ENCODE data around the gene AUTS2. TPM values are rescaled to one million over a fixed set of nuclear protein-coding genes. Genes with fewer than 3 reads are reported as not detected.

Gene AUTS2
- total and polyA plus RNA-seq, 2 experiments from 2014 or later, result 32.0 to 91.0 TPM

DNA sequence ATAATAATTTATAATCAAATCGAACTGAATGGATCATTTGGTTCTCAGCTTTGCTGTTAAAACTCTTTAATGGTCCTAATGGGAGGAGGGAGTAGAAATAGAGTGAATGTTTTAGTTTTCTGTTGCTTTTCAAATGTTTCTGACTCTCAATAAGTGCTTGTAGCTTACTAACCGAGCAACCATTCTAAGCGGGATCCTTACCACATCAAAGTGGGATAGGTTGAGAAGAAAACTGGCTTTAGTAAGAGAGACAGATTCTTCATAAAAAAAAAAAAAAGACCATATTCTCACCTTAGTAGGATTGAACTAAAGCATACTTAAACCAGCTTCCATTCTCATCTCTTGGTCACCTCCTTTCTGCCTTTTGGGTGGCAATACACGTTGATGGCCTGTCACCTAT is 584.2 kb downstream of the AUTS2 start:
- 0 out of 3 replicates have a peak, but pooled peaks cover 3% of the 10 kb centered on the region for H3K9me3 Mint-ChIP-seq
- peaks cover 28% of the 10 kb centered on the region for H3K4me1 Mint-ChIP-seq
- Histone ChIP-seq H3K4me1 (ENCODE audit: insufficient read depth) (peaks cover 10% of the 10 kb centered on the region), H3K36me3 (ENCODE audit: insufficient read depth) (no peaks in the 10 kb centered on the region), H3K79me2 (replicated peaks; ENCODE audit: insufficient read depth) (no peaks in the 10 kb centered on the region), H3K4me2 (no peak overlapping the region), H3K4me3 (no peak overlapping the region), H4K20me1 (replicated peaks; ENCODE audit: insufficient read depth) (no peaks in the 10 kb centered on the region), H2AFZ (no peak overlapping the region), H3F3A (replicated peaks; ENCODE audit: low read depth) (no peaks in the 10 kb centered on the region), H3K27me3 (ENCODE audit: insufficient read depth) (no peaks in the 10 kb centered on the region), H3K9me2 (ENCODE audit: insufficient read depth) (no peaks in the 10 kb centered on the region), H3K27ac (ENCODE audit: low read depth) (no peak overlapping the region)
- TF ChIP-seq CREB1 (CRISPR knock-in tag; IDR thresholded peaks at IDR 0.05; ENCODE audit: low read depth) (no peak), STAT1 (IDR thresholded peaks at IDR 0.05; ENCODE audit: unreplicated experiment) (no peak)
- TF ChIP-seq, protein P1, sequence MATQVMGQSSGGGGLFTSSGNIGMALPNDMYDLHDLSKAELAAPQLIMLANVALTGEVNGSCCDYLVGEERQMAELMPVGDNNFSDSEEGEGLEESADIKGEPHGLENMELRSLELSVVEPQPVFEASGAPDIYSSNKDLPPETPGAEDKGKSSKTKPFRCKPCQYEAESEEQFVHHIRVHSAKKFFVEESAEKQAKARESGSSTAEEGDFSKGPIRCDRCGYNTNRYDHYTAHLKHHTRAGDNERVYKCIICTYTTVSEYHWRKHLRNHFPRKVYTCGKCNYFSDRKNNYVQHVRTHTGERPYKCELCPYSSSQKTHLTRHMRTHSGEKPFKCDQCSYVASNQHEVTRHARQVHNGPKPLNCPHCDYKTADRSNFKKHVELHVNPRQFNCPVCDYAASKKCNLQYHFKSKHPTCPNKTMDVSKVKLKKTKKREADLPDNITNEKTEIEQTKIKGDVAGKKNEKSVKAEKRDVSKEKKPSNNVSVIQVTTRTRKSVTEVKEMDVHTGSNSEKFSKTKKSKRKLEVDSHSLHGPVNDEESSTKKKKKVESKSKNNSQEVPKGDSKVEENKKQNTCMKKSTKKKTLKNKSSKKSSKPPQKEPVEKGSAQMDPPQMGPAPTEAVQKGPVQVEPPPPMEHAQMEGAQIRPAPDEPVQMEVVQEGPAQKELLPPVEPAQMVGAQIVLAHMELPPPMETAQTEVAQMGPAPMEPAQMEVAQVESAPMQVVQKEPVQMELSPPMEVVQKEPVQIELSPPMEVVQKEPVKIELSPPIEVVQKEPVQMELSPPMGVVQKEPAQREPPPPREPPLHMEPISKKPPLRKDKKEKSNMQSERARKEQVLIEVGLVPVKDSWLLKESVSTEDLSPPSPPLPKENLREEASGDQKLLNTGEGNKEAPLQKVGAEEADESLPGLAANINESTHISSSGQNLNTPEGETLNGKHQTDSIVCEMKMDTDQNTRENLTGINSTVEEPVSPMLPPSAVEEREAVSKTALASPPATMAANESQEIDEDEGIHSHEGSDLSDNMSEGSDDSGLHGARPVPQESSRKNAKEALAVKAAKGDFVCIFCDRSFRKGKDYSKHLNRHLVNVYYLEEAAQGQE (IDR thresholded peaks at IDR 0.05; ENCODE audit: unreplicated experiment), result no peak
- TF ChIP-seq, protein P2, sequence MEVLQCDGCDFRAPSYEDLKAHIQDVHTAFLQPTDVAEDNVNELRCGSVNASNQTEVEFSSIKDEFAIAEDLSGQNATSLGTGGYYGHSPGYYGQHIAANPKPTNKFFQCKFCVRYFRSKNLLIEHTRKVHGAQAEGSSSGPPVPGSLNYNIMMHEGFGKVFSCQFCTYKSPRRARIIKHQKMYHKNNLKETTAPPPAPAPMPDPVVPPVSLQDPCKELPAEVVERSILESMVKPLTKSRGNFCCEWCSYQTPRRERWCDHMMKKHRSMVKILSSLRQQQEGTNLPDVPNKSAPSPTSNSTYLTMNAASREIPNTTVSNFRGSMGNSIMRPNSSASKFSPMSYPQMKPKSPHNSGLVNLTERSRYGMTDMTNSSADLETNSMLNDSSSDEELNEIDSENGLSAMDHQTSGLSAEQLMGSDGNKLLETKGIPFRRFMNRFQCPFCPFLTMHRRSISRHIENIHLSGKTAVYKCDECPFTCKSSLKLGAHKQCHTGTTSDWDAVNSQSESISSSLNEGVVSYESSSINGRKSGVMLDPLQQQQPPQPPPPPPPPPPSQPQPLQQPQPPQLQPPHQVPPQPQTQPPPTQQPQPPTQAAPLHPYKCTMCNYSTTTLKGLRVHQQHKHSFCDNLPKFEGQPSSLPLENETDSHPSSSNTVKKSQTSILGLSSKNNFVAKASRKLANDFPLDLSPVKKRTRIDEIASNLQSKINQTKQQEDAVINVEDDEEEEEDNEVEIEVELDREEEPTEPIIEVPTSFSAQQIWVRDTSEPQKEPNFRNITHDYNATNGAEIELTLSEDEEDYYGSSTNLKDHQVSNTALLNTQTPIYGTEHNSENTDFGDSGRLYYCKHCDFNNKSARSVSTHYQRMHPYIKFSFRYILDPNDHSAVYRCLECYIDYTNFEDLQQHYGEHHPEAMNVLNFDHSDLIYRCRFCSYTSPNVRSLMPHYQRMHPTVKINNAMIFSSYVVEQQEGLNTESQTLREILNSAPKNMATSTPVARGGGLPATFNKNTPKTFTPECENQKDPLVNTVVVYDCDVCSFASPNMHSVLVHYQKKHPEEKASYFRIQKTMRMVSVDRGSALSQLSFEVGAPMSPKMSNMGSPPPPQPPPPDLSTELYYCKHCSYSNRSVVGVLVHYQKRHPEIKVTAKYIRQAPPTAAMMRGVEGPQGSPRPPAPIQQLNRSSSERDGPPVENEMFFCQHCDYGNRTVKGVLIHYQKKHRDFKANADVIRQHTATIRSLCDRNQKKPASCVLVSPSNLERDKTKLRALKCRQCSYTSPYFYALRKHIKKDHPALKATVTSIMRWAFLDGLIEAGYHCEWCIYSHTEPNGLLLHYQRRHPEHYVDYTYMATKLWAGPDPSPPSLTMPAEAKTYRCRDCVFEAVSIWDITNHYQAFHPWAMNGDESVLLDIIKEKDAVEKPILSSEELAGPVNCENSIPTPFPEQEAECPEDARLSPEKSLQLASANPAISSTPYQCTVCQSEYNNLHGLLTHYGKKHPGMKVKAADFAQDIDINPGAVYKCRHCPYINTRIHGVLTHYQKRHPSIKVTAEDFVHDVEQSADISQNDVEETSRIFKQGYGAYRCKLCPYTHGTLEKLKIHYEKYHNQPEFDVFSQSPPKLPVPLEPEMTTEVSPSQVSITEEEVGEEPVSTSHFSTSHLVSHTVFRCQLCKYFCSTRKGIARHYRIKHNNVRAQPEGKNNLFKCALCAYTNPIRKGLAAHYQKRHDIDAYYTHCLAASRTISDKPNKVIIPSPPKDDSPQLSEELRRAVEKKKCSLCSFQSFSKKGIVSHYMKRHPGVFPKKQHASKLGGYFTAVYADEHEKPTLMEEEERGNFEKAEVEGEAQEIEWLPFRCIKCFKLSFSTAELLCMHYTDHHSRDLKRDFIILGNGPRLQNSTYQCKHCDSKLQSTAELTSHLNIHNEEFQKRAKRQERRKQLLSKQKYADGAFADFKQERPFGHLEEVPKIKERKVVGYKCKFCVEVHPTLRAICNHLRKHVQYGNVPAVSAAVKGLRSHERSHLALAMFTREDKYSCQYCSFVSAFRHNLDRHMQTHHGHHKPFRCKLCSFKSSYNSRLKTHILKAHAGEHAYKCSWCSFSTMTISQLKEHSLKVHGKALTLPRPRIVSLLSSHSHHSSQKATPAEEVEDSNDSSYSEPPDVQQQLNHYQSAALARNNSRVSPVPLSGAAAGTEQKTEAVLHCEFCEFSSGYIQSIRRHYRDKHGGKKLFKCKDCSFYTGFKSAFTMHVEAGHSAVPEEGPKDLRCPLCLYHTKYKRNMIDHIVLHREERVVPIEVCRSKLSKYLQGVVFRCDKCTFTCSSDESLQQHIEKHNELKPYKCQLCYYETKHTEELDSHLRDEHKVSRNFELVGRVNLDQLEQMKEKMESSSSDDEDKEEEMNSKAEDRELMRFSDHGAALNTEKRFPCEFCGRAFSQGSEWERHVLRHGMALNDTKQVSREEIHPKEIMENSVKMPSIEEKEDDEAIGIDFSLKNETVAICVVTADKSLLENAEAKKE (CRISPR knock-in tag; IDR thresholded peaks at IDR 0.05), result no peak
- peaks cover 1% of the 10 kb centered on the region for H3K27me3 Mint-ChIP-seq (ENCODE audit: insufficient read depth, low read depth, poor library complexity)
- ATAC-seq (no peak), DNase-seq (ENCODE audit: low spot score) (no peak)
- no peak overlapping the region for H3K27ac Mint-ChIP-seq
- no peaks in the 10 kb centered on the region for H3K36me3 Mint-ChIP-seq (ENCODE audit: low read depth)
- H3K4me3 Mint-ChIP-seq, result no peak overlapping the region

Data from GM23338 (cell line).